ENCODE results near the gene BORCS6. TPM values are rescaled to one million over a fixed set of nuclear protein-coding genes. Genes with fewer than 3 reads are reported as not detected.

The BORCS6 gene
- polyA plus RNA-seq, 1 donor from 2014 or later: 12.1 TPM

DNA sequence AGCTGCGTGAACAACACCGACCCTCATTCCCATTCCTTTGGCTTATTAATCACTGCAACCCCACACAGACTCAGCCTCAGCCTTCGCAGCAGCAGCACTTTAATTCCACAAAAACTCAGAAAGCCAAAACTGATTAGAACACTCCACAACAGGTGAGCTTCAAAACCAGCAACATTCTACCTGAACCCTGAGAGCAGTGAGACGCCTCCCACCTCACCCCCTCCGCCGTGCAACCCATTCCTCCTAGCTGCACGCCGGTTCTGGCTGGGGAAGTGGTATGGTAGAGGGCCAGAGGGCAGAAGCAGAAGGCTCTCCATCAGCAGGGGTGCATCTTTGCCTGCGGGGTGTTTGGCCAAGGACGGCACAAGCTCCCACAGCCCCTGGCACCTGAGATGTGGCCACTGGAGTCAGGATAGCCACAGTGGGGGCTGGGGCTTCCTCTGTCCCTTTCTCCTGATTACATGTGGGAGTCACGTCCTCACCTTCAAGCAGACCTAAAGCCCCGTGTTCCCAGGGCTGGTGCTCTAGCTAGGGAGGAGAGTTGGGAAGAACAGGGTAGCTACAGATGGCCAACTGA lies 1.6 kb downstream of the BORCS6 start:
- Histone ChIP-seq H3K79me2 (replicated peaks; ENCODE audit: insufficient read depth, low read length) (no peaks in the 10 kb centered on the region), H3K9me2 (ENCODE audit: insufficient read depth, low read length) (no peaks in the 10 kb centered on the region), H3K4me2 (ENCODE audit: low read length) (peak overlapping the region; percentile 77), H4K20me1 (ENCODE audit: insufficient read depth) (peaks cover 3% of the 10 kb centered on the region), H3K27ac (ENCODE audit: low read length) (peak overlapping the region; percentile 30), H3F3A (ENCODE audit: insufficient read depth, low read length, poor library complexity, severe bottlenecking) (peaks cover 18% of the 10 kb centered on the region), H2AFZ (ENCODE audit: low read depth, low read length) (no peak overlapping the region), H3K9ac (ENCODE audit: low read length) (peak overlapping the region; percentile 88), H3K27me3 (ENCODE audit: insufficient read depth, low read depth, low read length) (no peaks in the 10 kb centered on the region), H3K36me3 (ENCODE audit: insufficient read depth, low read length) (no peaks in the 10 kb centered on the region), H3K9me3 (ENCODE audit: low read length) (no peaks in the 10 kb centered on the region), H3K4me3 (ENCODE audit: low read length) (peak overlapping the region; percentile 100)
- no peak for TF ChIP-seq EP300 (conservative IDR thresholded peaks at IDR 0.05; ENCODE audit: poor library complexity, severe bottlenecking)

DNA sequence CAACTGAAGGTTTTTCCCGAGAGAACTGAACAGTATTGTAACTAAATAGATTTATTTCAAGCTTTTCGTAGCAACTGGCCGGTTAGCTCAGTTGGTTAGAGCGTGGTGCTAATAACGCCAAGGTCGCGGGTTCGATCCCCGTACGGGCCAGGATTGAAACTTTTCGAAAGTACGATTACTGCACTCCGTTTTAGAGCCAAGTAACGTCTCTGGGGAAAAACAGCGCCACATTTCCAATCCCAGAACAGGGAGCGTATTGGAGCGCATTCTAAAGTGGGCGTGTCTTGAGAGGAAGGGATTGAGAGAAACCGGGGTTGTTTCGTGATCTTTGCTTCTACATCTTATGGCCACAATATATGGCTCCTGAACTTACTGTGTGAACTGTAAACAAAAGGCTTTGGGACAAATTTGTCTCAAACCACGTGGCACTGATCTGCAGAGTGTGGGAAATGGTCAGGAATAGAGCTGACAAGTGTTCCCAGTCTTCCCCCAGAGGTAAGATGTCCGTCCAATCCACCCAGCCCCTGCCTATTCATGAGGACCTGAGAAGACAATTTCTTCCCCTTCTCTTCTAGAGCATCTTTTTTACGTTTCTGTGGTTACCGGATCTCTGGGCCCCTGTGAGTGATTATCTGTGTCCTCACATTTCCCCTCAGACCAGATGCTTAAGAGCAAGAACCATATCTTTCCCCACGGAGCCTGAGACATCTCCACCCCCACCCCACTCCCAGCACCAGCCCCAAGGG lies 2.3 kb downstream of the BORCS6 start:
- peak overlapping the region; percentile 88 for H3K9ac ChIP-seq (ENCODE audit: low read length)
- H3K79me2 ChIP-seq (replicated peaks; ENCODE audit: insufficient read depth, low read length): no peaks in the 10 kb centered on the region
- no peaks in the 10 kb centered on the region for H3K27me3 ChIP-seq (ENCODE audit: insufficient read depth, low read depth, low read length)
- peak overlapping the region; percentile 77 for H3K4me2 ChIP-seq (ENCODE audit: low read length)
- no peaks in the 10 kb centered on the region for H3K9me3 ChIP-seq (ENCODE audit: low read length)
- H2AFZ ChIP-seq (ENCODE audit: low read depth, low read length): no peak overlapping the region
- H3K36me3 ChIP-seq (ENCODE audit: insufficient read depth, low read length): no peaks in the 10 kb centered on the region
- H3F3A ChIP-seq (ENCODE audit: insufficient read depth, low read length, poor library complexity, severe bottlenecking): peaks cover 17% of the 10 kb centered on the region
- no peaks in the 10 kb centered on the region for H3K9me2 ChIP-seq (ENCODE audit: insufficient read depth, low read length)
- H3K27ac ChIP-seq (ENCODE audit: low read length): peak overlapping the region; percentile 87
- peak overlapping the region; percentile 100 for H3K4me3 ChIP-seq (ENCODE audit: low read length)
- TF ChIP-seq RAD21 (conservative IDR thresholded peaks at IDR 0.05): no peak
- TF ChIP-seq SMC3 (conservative IDR thresholded peaks at IDR 0.05; ENCODE audit: poor library complexity): peak; percentile 42
- no peak for TF ChIP-seq POLR2AphosphoS5 (IDR thresholded peaks at IDR 0.05)
- no peak for TF ChIP-seq EZH2 (IDR thresholded peaks at IDR 0.05; ENCODE audit: borderline replicate concordance, insufficient read depth, low read length, poor library complexity, severe bottlenecking)
- TF ChIP-seq, protein P1, sequence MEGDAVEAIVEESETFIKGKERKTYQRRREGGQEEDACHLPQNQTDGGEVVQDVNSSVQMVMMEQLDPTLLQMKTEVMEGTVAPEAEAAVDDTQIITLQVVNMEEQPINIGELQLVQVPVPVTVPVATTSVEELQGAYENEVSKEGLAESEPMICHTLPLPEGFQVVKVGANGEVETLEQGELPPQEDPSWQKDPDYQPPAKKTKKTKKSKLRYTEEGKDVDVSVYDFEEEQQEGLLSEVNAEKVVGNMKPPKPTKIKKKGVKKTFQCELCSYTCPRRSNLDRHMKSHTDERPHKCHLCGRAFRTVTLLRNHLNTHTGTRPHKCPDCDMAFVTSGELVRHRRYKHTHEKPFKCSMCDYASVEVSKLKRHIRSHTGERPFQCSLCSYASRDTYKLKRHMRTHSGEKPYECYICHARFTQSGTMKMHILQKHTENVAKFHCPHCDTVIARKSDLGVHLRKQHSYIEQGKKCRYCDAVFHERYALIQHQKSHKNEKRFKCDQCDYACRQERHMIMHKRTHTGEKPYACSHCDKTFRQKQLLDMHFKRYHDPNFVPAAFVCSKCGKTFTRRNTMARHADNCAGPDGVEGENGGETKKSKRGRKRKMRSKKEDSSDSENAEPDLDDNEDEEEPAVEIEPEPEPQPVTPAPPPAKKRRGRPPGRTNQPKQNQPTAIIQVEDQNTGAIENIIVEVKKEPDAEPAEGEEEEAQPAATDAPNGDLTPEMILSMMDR (IDR thresholded peaks at IDR 0.05; ENCODE audit: poor library complexity, severe bottlenecking): no peak
- peak; percentile 66 for TF ChIP-seq MXI1 (conservative IDR thresholded peaks at IDR 0.05; ENCODE audit: poor library complexity, severe bottlenecking)
- TF ChIP-seq, protein P2, sequence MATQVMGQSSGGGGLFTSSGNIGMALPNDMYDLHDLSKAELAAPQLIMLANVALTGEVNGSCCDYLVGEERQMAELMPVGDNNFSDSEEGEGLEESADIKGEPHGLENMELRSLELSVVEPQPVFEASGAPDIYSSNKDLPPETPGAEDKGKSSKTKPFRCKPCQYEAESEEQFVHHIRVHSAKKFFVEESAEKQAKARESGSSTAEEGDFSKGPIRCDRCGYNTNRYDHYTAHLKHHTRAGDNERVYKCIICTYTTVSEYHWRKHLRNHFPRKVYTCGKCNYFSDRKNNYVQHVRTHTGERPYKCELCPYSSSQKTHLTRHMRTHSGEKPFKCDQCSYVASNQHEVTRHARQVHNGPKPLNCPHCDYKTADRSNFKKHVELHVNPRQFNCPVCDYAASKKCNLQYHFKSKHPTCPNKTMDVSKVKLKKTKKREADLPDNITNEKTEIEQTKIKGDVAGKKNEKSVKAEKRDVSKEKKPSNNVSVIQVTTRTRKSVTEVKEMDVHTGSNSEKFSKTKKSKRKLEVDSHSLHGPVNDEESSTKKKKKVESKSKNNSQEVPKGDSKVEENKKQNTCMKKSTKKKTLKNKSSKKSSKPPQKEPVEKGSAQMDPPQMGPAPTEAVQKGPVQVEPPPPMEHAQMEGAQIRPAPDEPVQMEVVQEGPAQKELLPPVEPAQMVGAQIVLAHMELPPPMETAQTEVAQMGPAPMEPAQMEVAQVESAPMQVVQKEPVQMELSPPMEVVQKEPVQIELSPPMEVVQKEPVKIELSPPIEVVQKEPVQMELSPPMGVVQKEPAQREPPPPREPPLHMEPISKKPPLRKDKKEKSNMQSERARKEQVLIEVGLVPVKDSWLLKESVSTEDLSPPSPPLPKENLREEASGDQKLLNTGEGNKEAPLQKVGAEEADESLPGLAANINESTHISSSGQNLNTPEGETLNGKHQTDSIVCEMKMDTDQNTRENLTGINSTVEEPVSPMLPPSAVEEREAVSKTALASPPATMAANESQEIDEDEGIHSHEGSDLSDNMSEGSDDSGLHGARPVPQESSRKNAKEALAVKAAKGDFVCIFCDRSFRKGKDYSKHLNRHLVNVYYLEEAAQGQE (IDR thresholded peaks at IDR 0.05; ENCODE audit: borderline replicate concordance): peak; percentile 16
- TF ChIP-seq EP300 (conservative IDR thresholded peaks at IDR 0.05; ENCODE audit: poor library complexity, severe bottlenecking): peak; percentile 24
- no peak for TF ChIP-seq TAF1 (IDR thresholded peaks at IDR 0.05; ENCODE audit: low read depth)
- peaks cover 3% of the 10 kb centered on the region for H4K20me1 ChIP-seq (ENCODE audit: insufficient read depth)
